ENCODE results near the gene RNF103.
"Not testable (repeated sequence)": the region's sequence is repeated elsewhere in the genome, so short reads cannot be mapped to it uniquely, and the experiment has no call there.

The RNF103 gene, protein sequence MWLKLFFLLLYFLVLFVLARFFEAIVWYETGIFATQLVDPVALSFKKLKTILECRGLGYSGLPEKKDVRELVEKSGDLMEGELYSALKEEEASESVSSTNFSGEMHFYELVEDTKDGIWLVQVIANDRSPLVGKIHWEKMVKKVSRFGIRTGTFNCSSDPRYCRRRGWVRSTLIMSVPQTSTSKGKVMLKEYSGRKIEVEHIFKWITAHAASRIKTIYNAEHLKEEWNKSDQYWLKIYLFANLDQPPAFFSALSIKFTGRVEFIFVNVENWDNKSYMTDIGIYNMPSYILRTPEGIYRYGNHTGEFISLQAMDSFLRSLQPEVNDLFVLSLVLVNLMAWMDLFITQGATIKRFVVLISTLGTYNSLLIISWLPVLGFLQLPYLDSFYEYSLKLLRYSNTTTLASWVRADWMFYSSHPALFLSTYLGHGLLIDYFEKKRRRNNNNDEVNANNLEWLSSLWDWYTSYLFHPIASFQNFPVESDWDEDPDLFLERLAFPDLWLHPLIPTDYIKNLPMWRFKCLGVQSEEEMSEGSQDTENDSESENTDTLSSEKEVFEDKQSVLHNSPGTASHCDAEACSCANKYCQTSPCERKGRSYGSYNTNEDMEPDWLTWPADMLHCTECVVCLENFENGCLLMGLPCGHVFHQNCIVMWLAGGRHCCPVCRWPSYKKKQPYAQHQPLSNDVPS

DNA sequence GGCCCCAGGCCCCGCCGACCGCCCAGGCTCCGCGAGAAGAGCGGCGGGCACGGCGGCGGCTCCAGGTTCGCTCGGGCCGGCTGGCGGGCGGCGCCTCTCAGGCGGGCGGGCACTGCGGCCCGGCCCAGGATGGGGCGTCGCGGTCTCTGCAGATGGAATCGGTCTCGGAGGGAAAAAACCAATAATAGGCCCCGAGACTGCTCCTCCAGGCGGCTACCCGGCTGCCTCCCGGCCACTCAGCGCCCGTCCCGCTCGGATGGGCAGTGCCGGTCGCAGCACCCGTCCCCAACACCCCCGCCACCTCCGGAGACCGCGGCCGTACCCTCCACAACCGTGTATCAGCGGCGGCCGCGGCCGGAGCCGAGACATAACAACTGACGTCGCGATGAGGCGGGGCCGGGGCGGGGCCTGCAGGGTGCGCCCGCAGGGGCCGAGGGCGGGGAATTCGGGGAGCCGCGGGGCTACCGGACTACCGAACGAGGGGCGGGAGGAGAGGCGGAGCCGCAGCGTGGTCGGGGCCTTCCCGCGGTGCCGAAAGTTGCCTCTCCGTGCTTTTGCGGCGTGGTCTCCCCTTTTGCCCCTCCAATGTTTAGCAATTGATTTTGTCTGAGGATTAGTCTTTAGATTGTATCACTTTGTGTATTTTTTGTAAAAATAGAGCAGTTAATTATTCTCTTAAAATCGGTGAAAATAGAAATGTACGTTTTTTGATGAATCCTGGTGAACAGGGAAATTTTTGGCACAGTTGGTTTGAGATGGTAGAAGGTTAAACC lies at the start of gene RNF103:
Gene RNF103 (minus strand): TSS at position 372 of the 773 bp plus-strand sequence. CDS start 979 bp downstream, outside the sequence.
- in situ Hi-C loops (cut with MboI; ENCODE audit: low sequenced_read_pairs), result no loop called here

DNA sequence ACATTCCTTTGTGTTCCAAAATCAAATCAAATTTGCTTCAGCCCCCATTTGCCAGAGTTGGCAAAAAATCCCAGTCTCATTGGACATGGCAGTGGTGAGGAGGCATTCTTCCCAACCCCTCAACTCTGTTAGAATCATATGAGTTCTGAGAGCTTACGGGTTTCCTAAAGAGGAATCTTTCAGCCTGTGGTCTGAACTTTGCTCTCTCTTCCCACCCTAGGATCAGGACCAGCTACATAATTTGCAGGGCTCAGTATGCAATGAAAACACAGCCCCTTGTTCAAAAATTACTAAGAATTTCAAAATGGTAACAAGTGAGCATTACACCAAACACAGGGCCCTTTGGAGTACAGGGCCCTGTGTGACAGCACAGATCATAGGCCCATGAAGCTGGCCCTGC lies 49.3 kb upstream of the RNF103 start:
- in situ Hi-C loops (cut with MboI; ENCODE audit: low sequenced_read_pairs), result no loop called here

- in situ Hi-C loops (cut with MboI; ENCODE audit: low sequenced_read_pairs), result no loop called here
These were observed 48.4 kb upstream of the RNF103 start for GRCh38 chr2:86672027-86672545.

GRCh38 chr2:86671337-86671981 lies 47.8 kb upstream of the RNF103 start:
- in situ Hi-C loops (cut with MboI; ENCODE audit: low sequenced_read_pairs), result no loop called here

- in situ Hi-C loops (cut with MboI; ENCODE audit: low sequenced_read_pairs), result not testable (repeated sequence)
These were observed 45.7 kb upstream of the RNF103 start for GRCh38 chr2:86669323-86669722.

GRCh38 chr2:86661333-86661732 lies 37.7 kb upstream of the RNF103 start:
- in situ Hi-C loops (cut with MboI; ENCODE audit: low sequenced_read_pairs), result no loop called here

- in situ Hi-C loops (cut with MboI; ENCODE audit: low sequenced_read_pairs), result no loop called here
These were observed 26.5 kb upstream of the RNF103 start for GRCh38 chr2:86650188-86650587.

- in situ Hi-C loops (cut with MboI; ENCODE audit: low sequenced_read_pairs), result no loop called here
These were observed 25.7 kb upstream of the RNF103 start for GRCh38 chr2:86649119-86649947.

- in situ Hi-C loops (cut with MboI; ENCODE audit: low sequenced_read_pairs), result no loop called here
These were observed 25.0 kb upstream of the RNF103 start for GRCh38 chr2:86648681-86649080.

DNA sequence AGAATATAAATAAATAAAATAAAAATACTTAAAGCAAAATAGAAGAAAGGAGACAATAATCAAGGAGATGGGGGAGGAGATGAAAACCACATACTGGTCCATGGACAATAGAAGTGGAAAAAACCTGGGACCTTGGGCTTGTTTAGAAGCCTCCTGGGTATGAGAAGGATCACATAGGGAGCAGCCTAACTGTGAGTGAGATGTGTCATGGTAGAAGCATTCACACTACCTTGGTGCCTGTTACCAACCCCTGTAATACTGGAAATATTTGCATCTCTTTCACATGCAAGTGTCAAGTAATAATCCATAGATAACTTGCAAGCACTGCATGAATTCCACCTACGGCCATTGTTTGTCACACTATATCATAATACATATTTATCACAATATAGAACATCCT lies 23.2 kb upstream of the RNF103 start:
- in situ Hi-C loops (cut with MboI; ENCODE audit: low sequenced_read_pairs), result no loop called here

GRCh38 chr2:86646329-86646728 lies 22.7 kb upstream of the RNF103 start:
- in situ Hi-C loops (cut with MboI; ENCODE audit: low sequenced_read_pairs), result no loop called here

GRCh38 chr2:86645752-86646151 lies 22.1 kb upstream of the RNF103 start:
- in situ Hi-C loops (cut with MboI; ENCODE audit: low sequenced_read_pairs), result no loop called here

DNA sequence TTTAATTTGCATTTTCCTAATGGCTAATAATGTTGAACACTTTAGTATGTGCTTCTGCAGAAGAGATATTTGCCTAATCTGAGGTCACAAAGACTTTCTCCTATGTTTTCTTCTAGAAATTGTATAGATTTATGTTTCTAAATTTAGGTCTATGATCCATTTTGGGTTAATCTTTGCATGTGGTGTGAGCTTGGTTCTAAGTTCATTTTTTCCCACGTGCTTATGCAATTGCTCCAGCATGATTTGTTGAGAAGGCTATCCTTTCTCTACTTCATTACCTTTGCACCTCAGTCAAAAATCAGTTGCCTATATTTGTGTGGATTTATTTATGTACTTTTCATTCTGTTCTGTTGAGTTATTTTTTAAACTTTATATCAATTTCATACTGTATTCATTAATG lies 15.0 kb upstream of the RNF103 start:
- in situ Hi-C loops (cut with MboI; ENCODE audit: low sequenced_read_pairs), result no loop called here

DNA sequence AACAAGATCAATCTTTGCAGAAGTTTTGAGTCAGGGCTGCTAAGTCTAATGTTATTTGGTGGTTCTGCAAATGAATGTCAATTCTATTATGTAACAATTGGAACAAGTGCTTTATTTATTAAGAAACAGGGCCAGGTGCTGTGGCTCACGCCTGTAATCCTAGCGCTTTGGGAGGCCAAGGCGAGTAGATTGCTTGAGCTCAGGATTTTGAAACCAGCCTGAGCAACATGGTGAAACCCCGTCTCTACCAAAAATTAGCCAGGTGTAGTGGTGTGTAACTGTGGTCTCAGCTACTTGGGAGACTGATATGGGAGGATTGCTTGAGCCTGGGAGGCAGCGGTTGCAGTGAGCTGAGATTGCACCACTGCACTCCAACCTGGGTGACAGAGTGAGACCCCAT lies 13.2 kb upstream of the RNF103 start:
- in situ Hi-C loops (cut with MboI; ENCODE audit: low sequenced_read_pairs), result no loop called here

DNA sequence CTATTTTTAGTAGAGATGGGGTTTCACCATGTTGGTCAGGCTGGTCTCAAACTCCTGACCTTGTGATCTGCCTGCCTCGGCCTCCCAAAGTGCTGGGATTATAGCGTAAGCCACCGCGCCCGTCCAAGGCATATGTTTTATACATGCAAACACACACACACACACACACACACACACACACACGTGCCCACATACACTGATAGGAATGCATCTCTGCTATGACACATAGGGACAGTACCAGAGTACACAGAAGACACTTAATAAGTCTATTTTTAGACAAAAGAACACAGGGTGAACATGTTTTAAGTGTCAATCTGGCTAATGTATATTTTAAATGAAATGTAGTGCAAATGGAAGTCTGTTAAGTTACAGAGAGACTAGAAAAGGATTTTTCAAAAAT lies 10.7 kb upstream of the RNF103 start:
- in situ Hi-C loops (cut with MboI; ENCODE audit: low sequenced_read_pairs), result no loop called here

- in situ Hi-C loops (cut with MboI; ENCODE audit: low sequenced_read_pairs), result no loop called here
These were observed 9.5 kb upstream of the RNF103 start for GRCh38 chr2:86633155-86633651.

DNA sequence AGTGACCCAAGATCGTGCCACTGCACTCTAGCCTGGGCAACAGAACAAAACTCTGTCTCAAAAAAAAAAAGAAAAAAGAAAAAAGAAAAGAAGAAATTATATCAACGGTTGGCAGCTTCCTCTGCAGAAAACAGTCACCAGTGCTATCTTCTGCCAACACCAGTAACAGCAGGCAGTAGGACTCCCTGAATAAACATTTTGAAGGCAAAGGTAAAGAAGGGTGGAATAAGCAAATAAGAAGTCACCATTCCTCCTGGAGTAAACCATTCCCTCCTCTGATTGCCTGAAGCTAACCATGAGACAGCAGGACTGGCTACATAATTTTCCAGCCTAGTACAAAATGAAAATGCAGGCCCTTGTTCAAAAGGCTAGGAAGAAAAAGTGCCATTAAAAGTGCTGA lies 9.0 kb upstream of the RNF103 start:
- in situ Hi-C loops (cut with MboI; ENCODE audit: low sequenced_read_pairs), result no loop called here

GRCh38 chr2:86631846-86632485 lies 8.3 kb upstream of the RNF103 start:
- in situ Hi-C loops (cut with MboI; ENCODE audit: low sequenced_read_pairs), result no loop called here

- in situ Hi-C loops (cut with MboI; ENCODE audit: low sequenced_read_pairs), result no loop called here
These were observed 4.4 kb upstream of the RNF103 start for GRCh38 chr2:86628091-86628522.
